Measurements from ENCODE around the gene GBA2. TPM values are rescaled to one million over a fixed set of nuclear protein-coding genes. Genes with fewer than 3 reads are reported as not detected.

GBA2 gene
- total RNA-seq, 1 donor from 2014 or later, result 95.9 TPM

DNA sequence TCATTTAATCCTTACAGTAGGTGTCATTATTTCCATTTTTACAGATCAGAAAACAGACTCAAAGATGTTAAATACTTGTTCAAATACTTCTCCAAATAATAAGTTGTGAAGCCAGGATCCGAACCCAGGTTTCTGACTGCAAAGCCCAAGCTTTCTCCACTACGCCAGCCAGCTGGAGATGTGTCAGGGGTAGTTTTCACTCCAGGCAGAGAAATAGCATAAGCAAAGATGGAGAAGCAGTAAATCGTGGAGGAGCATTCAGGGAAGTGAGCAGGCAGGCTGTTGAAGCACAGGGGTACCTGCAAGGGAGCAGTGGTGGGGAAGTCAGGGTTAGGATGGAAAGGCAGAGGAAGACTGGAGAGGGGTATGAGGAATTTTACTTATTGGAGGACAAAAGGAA lies 19.9 kb downstream of the GBA2 start:
- TF ChIP-seq, protein P1, sequence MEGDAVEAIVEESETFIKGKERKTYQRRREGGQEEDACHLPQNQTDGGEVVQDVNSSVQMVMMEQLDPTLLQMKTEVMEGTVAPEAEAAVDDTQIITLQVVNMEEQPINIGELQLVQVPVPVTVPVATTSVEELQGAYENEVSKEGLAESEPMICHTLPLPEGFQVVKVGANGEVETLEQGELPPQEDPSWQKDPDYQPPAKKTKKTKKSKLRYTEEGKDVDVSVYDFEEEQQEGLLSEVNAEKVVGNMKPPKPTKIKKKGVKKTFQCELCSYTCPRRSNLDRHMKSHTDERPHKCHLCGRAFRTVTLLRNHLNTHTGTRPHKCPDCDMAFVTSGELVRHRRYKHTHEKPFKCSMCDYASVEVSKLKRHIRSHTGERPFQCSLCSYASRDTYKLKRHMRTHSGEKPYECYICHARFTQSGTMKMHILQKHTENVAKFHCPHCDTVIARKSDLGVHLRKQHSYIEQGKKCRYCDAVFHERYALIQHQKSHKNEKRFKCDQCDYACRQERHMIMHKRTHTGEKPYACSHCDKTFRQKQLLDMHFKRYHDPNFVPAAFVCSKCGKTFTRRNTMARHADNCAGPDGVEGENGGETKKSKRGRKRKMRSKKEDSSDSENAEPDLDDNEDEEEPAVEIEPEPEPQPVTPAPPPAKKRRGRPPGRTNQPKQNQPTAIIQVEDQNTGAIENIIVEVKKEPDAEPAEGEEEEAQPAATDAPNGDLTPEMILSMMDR (conservative IDR thresholded peaks at IDR 0.05), result no peak
- peaks cover 11% of the 10 kb centered on the region for H3K36me3 Mint-ChIP-seq (ENCODE audit: low read depth)

DNA sequence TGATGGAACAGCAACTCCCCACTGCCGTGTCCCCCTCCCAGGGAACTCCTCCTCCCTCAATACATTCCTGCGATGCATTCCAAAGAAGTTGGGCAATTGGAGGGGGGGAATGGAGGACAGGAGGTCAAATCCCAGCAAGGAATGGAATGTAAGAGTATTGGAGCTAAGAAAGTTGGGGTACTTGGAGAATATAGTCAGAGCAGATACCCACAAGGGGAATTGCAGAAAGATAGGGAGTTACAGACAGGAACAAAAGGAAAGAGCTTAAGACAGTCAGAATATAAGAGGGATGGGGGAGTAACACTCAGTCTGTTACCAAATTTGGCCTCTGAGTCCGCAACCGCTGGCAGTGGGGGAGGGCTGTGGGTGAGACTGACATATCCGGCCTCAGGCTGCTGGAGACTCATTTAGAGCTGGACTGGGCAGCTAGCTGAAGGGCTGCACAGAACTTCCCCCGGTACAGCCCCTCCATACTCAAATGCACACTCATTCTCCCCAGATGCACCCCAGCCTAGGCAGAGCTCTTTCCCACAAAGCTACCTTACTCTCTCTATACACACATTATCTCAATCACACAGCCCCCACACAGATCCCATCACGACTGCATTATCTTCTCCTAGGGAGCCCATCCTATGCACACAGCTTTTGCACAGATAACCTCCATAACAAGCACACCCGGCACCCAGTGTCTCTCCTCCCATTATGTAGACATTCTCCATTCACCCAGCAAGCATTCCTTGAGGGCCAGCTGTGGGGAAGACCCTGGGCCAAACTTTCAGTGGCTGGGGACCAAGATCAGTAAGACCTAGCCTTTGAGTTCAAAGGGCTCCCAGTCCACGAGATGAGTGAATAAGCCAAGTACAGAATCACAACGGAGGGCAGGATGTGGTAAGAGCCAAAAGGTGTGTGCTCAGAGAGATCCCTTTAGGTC lies 20.7 kb downstream of the GBA2 start:
- Mint-ChIP-seq H3K9me3 (no peaks in the 10 kb centered on the region), H3K4me1 (peaks cover 6% of the 10 kb centered on the region), H3K27ac (ENCODE audit: unreplicated experiment) (no peak overlapping the region), H3K36me3 (ENCODE audit: low read depth) (peaks cover 11% of the 10 kb centered on the region), H3K4me3 (no peak overlapping the region), H3K27me3 (ENCODE audit: low read depth) (no peaks in the 10 kb centered on the region)
- TF ChIP-seq, protein P1 (conservative IDR thresholded peaks at IDR 0.05), result no peak
- DNase-seq (ENCODE audit: low read depth, low spot score), result peak; percentile 30

More for the DNA sequence above, 19.9 kb downstream of the GBA2 start:
- no peaks in the 10 kb centered on the region for H3K9me3 Mint-ChIP-seq
- no peak for DNase-seq (ENCODE audit: low read depth, low spot score)
- H3K4me1 Mint-ChIP-seq, result peaks cover 9% of the 10 kb centered on the region
- H3K27me3 Mint-ChIP-seq (ENCODE audit: low read depth), result no peaks in the 10 kb centered on the region
- no peak overlapping the region for H3K27ac Mint-ChIP-seq (ENCODE audit: unreplicated experiment)
- no peak overlapping the region for H3K4me3 Mint-ChIP-seq

DNA sequence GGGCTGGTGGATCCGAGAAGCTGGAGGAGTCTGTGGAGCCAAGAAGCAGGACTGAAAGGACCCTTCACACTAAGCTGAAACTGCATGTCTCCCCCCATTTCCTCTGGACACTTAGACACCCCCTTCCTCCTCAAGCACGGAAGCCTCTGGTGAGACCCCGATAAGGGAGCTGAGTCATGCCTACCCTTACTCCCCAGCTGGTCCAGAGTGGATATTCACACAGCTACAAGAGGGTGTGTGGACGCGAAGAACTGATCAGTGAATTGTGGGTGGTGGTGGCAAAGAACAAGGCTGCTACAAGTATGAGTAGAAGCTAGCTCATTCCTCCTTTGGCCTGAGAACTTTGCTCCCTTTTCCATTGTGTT lies 21.4 kb downstream of the GBA2 start:
- Mint-ChIP-seq H3K4me1 (no peaks in the 10 kb centered on the region), H3K27ac (ENCODE audit: unreplicated experiment) (no peak overlapping the region), H3K9me3 (no peaks in the 10 kb centered on the region), H3K36me3 (ENCODE audit: low read depth) (peaks cover 11% of the 10 kb centered on the region), H3K4me3 (no peak overlapping the region), H3K27me3 (ENCODE audit: low read depth) (no peaks in the 10 kb centered on the region)
- DNase-seq (ENCODE audit: low read depth, low spot score), result no peak
- TF ChIP-seq, protein P1 (conservative IDR thresholded peaks at IDR 0.05), result no peak

DNA sequence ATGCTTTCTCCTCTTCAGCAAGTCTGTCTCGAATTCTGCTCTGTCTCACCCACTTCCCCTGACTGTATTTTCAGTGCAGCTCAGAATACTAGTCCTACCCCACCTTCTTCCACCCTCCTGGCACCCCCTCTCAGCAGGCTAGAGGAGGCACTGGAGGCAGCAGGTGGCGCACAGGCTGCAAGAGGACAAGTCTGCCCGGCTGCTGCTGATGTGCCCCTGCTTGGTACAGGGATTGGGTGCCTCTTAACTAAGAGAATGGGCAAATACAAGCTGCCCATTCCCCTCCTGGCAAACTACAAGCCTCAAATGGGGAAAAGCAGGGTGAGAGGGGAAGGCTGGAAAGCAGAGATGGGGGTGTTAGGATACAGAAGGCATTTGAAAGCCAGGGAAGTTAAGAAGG lies 22.1 kb downstream of the GBA2 start:
- Mint-ChIP-seq H3K27ac (ENCODE audit: unreplicated experiment) (peak overlapping the region; percentile 53), H3K4me3 (no peak overlapping the region), H3K36me3 (ENCODE audit: low read depth) (peaks cover 14% of the 10 kb centered on the region), H3K27me3 (ENCODE audit: low read depth) (no peaks in the 10 kb centered on the region), H3K4me1 (no peaks in the 10 kb centered on the region), H3K9me3 (no peaks in the 10 kb centered on the region)
- TF ChIP-seq, protein P1 (conservative IDR thresholded peaks at IDR 0.05), result no peak
- no peak for DNase-seq (ENCODE audit: low read depth, low spot score)

DNA sequence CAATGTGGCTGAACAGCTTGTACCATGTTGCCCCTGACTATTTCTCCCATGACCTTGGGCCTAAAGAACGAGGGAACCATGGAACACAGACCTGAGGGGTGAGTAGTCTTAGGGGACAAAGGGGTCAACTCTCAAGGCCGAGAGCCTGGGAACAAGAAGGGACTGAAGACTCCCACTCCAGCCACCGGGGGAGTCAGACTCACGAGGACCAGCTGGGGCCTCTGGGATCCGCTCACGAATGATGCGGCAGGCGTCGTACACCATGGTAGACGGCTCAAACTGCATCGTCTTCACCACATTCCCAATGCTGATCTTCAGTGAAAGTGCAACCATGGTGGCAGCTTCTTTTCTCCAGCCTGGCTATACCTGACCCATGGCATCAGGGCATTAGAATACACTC lies 23.7 kb downstream of the GBA2 start:
- TF ChIP-seq, protein P1 (conservative IDR thresholded peaks at IDR 0.05), result no peak
- H3K27ac Mint-ChIP-seq (ENCODE audit: unreplicated experiment), result no peak overlapping the region
- no peaks in the 10 kb centered on the region for H3K4me1 Mint-ChIP-seq
- H3K36me3 Mint-ChIP-seq (ENCODE audit: low read depth), result peaks cover 19% of the 10 kb centered on the region
- DNase-seq (ENCODE audit: low read depth, low spot score), result no peak
- H3K9me3 Mint-ChIP-seq, result no peaks in the 10 kb centered on the region
- H3K27me3 Mint-ChIP-seq (ENCODE audit: low read depth), result no peaks in the 10 kb centered on the region
- no peak overlapping the region for H3K4me3 Mint-ChIP-seq
